Smooth muscle cell of the umbilical artery (primary cell): ENCODE measurements around the gene STX11. TPM values are rescaled to one million over a fixed set of nuclear protein-coding genes. Genes with fewer than 3 reads are reported as not detected.

Source experiments
- total RNA-seq: library from RNA; depleted of rRNA; stranded (reverse); fragments of >200 nt; gene quantifications from 2 replicates; pipeline ENCODE4 v1.2.3, GENCODE V29; 2014

STX11 gene
- 0.59 and 1.2 TPM in 2 replicates for total RNA-seq

DNA sequence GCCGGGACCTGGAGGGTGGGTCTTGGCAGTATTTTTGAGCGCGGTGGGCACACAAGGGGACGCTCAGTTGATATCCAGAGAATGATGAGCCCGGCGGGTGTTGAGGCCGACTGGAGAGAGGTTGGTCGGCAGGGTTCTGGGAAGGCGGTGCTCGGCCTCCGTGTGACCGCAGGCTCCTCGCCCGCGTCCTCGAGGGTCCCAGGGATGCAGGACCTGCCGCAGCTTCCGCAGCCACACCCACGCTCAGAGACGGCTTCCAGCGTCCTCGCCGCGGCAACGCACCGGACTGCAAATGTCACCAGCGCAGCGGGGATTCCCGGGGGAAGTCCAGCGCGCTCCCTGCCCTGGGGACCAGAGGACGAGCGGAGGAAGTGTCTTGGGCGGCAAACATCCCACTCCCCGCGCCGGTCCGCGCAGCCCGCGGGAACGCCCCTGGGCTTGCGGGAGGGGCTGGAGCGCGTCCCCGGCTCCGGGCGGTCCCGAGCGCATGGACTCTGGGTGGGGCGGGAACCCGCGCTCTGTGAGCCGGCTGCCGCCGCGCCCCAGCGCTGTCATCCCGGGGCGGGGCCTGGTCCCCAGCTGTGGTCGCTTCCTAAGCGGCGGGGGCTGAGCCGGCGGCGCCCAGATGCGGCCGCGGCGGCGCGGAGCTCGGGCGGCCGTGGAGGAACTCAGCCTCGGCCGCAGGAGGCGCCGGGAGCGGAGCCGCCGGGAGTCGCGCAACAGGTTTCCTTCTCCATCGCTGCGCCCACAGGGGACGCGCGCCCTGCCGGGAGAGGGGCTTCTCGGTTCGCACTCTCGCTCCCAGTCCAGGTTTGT lies at the start of gene STX11:
TSS of gene STX11 (plus strand) at position 624 of the 816 bp plus-strand sequence. CDS start 36,111 bp downstream, outside the sequence.

Other genes with a start within 250 kb of the STX11 start
- 7.4 and 16.8 TPM in 2 replicates for gene PLAGL1, start 142.3 kb upstream of the STX11 start, total RNA-seq
- 38.5 and 75.1 TPM in 2 replicates for gene SF3B5, start 54.9 kb upstream of the STX11 start, total RNA-seq
- 90.9 and 129 TPM in 2 replicates for gene UTRN, start 134.8 kb downstream of the STX11 start, total RNA-seq